GM21825 (cell line): ENCODE measurements around the gene IGFBP7.

Source experiments
- ATAC-seq: cut with Tn5 transposase; IDR thresholded peaks from one replicate; pipeline ENCODE4 v1.9.1; 2021; ENCODE audit warnings: mild to moderate bottlenecking, moderate library complexity; ENCODE audit not compliant: unreplicated experiment

Gene IGFBP7

DNA sequence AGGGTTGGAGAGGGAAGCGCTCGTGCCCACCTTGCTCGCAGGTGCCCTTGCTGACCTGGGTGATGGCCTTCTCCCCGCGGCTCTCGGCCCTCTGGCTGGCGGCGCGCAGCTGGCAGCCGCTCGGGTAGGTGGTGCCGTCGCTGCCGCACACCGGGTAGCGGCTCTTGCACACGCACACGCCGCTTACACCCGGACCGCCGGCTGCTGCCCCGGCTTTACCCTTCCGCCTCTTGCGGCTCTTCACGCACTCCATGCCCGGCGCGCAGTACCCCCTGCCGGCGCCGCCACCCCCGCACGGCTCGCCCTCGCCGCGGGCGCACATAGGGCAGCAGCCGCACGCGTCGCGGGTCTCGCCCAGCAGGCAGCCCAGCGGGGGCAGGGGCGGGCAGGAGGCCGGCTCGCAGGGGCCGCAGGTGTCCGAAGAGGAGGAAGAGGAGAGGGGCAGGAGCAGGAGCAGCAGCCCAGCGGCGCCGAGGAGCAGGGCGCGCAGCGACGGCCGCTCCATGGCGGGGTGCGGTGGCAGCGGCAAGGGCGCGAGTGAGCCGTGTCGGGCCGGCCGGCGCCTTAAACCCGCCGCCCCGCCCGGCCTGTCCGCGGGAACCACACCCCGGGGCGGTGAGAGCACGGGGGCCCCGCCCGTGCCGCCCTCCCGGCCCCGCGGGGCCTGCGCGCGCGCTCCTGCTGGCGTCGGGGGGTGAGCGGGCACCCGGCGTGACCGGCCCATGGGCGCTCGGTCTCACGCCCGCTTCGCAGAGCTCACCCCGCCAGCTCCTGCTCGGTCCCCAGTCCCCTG lies at the start of gene IGFBP7:
IGFBP7 (minus strand) TSS at position 539 of the 793 bp plus-strand sequence; CDS start at position 505, 34 bp downstream.
- no peak for ATAC-seq

- no peak for ATAC-seq
These were observed 49.7 kb upstream of the IGFBP7 start for GRCh38 chr4:57159866-57160265.

GRCh38 chr4:57158762-57159161 lies 48.6 kb upstream of the IGFBP7 start:
- ATAC-seq = no peak

DNA sequence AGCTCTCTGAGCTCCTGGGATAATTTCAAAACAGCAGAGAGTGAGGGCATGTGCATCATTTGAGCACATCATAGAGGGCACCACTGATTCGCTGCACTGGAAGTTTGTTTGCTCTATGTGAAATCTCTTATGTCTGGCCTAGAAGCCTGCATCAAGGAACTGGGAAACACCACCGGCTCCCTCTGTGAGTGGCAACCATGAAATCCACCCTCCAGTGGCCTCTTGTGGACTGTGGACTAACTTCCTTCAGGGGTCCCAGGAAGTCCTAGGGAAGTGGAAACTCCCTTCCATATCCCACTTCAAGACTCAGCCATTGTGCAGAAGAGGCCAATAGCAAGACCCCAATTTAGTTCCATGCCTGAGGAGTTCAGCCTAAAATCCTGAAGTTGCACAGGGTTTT lies 48.0 kb upstream of the IGFBP7 start:
- no peak for ATAC-seq

GRCh38 chr4:57157596-57158137 lies 47.5 kb upstream of the IGFBP7 start:
- ATAC-seq = no peak

DNA sequence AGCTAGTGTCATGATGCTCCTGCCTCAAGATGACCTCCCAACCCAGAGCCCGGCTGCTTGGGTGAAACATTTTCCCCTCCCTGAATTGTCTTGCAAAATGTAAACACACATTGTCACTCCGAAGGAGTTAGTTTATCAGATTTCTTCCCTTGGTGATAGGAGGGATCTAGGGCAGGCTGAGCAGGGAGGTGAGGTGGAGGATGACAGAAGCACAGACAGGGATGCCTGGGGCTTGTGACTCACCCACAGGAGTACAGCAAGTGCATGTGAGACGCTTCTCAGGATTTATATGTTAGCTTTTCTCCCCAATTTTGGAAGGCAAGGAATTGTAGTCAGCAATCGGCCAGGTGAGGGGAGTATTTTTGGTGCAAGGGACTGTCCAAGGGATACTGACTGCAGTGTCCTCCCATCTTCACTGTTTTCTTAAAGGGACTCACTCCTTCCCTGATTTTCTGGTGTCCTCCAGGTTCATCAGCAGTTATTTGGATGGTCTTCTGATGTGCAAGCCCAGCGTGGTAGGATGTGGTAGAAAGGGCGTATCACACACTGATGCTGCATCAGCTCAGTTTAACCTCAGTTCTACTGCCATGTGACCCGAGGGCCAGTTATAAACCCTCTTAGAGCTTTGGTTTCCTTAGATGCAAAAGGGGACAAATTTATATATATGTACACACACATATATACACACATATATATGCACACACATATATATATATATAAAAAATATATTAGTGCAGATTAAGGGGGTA lies 46.2 kb upstream of the IGFBP7 start:
- no peak for ATAC-seq

- no peak for ATAC-seq
These were observed 44.7 kb upstream of the IGFBP7 start for GRCh38 chr4:57154926-57155325.

DNA sequence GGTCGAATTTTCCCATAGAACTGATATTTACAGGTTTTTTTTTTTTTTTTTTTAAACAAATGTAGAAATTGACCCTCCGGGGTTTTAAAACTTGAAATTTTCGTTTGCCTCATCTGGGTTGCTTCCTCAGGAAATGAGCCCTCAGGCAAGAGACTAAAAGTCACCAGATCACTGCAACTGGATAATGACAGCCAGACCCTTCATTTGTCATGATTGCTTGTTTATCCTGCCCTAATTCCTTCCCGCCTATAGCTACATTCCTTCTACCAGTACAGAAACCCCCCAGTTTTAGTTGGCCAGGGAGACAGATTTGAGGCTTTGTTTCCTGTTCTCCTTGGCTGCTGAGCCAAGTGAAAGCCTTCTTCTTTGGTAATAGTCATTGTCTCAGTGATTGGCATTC lies 44.0 kb upstream of the IGFBP7 start:
- no peak for ATAC-seq

DNA sequence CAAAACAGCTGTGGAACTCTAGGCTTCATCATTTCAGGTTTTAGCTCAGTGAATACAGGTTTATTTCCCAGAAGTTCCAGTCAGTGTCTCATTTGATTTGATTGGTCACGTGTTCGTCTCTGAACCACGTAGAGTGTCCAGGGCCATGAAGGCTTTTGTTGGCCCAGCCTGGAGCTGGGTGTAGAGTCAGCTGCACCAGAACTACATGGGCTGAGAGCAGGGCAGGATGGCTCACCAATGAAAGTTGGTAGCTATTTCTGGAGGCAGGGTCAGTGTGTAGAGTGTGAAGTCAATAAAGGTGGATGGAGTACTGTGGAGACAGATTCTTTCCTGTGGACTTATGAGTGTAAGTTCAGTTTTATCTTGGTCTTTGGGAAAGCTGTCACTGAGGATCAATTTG lies 43.0 kb upstream of the IGFBP7 start:
- no peak for ATAC-seq

DNA sequence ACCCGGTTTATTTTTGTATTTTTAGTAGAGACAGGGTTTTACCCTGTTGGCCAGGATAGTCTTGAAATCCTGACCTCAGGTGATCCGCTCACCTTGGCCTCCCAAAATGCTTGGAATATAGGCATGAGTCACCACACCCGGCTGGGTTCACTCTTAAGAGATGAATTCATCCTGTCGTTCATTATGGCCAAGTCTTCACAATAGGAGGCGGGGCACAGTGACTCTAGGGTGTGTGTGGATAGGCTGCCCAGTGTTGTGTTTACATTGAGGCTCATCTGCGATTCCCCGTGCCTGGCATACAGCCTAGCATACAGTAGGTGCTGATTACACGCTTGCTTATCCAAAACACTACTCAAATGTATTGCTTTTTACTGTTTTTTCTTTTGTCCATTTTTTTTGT lies 41.3 kb upstream of the IGFBP7 start:
- no peak for ATAC-seq

DNA sequence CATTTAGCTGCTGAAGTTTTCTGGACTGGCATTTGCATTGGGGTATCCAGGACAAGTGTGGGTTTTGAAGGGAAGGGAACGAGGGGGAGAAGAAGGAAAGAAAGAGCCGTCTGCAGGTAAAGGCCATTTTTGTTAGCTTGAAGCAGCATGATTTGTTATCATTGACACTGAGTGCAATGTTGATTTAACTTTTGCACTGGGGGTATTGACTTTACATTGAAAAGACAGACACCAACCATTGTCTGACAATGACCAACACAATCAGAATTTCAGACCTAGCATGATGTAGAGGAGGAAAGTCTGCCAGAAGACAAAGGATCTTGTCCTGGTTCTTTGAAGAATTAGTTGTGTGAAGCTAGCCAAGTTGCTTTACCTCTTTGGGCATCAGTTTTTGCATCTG lies 39.6 kb upstream of the IGFBP7 start:
- no peak for ATAC-seq

DNA sequence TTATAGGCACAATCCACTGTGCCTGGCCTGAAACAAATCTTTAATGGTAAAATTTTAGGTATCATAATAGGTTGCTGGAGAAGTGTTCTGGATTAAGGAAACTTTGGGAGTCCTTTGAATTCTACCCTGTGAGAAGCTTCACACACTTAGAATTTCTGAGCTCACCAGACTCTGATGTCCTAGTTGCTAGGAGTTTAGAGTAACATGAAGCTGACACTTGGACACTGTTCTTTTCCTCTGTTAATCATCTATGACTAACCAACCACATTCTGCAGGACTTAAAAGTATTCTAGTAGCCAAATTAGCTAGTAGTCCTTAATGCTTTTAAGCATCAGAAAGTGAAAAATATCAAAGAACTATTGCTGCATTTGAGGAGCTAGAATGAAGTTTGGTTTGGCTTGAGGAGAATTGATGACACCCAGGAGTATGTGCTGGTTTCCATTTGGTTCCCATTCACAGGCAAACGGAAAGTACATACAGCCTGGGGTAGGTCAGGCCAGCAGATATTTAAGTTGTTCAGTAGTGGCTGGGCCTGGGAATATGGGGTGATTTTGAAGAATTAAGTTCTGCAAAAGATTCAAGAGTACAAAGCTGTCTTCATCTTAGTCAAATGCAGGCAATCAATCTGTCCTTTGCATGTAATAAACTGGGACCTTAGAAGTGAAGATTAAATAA lies 38.8 kb upstream of the IGFBP7 start:
- ATAC-seq = no peak

DNA sequence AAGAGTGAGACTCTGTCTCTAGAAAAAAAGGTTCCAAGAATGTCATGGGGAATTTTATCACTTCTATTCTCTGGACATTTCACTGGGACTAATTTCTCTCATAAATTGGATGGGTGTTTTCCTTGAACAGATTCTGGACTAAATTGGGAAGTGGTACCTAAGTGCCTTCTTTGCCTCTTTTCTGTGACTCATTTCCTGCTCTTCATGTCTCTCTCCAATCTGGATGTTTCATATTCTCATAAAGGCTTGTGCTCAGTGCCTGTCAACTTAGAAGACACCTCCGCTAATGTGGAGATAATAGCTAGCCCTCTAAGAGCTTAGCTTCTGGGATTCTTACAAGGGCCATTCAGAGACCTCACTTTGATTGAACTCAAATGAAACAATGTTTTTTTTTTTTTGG lies 38.0 kb upstream of the IGFBP7 start:
- no peak for ATAC-seq

DNA sequence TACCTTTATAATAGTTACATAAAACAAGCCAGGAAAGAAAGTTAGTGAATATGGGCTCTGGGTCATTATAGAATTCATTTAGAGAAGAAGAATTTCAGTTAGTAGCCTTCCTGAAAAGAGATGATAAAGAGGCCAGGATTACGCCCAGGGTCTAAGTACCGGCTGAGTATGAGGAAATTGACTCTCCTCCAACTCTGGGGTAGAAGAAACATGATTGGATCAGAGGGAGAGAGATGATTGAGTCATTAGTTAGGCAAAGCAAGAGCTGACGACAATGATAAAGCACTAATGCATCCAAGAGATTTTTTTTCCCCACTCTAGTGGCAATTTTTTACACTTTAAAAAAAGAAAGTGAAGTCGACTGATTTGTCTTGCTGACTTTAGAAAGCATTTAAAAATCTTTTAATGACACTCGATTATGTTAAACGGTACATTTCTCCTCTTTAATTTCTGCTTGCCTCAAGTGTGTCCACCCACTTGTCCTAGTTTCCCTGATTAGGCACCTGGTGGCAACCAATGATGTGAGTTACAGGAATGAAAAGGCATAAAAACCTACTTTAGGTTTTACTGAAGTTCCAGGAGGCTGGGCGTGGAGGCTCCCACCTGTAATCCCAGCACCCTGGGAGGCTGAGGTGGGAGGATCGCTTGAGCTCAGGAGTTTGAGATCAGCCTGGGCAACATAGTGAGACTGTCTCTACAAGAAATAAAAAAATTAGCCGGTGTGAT lies 37.3 kb upstream of the IGFBP7 start:
- no peak for ATAC-seq

- no peak for ATAC-seq
These were observed 36.3 kb upstream of the IGFBP7 start for GRCh38 chr4:57146444-57146843.

- no peak for ATAC-seq
These were observed 34.3 kb upstream of the IGFBP7 start for GRCh38 chr4:57144466-57144865.

- ATAC-seq = no peak
These were observed 29.6 kb upstream of the IGFBP7 start for GRCh38 chr4:57139783-57140182.

GRCh38 chr4:57137261-57137660 lies 27.1 kb upstream of the IGFBP7 start:
- ATAC-seq = no peak

- no peak for ATAC-seq
These were observed 26.1 kb upstream of the IGFBP7 start for GRCh38 chr4:57136281-57136680.

DNA sequence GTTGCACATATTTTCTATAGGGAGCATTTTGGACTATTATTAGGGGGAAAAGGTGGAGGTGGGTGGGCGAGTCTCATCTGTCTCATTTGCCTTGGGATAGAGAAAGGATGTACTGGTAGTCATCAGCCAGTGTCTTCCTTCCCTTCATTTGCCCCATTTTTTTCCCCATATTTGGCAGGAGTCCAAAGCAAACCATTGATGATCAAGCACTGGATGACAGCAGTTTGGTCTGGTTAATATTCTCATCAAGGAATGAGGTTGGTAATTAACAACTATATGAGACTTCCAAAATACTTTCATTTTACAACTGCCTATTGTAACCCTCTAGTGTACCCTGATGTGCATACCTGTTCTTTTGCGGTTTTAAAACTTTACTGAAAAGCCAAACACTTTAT lies 22.6 kb upstream of the IGFBP7 start:
- no peak for ATAC-seq
